Neural progenitor cell (in vitro differentiated cells): ENCODE measurements around the gene CPS1. TPM values are rescaled to one million over a fixed set of nuclear protein-coding genes. Genes with fewer than 3 reads are reported as not detected.

Experiments used
- DNase-seq: peaks from one replicate; pipeline ENCODE4 v3.0.0-alpha.2; 2016; ENCODE audit warnings: low spot score
- H2AFZ ChIP-seq: fragments of 200-600 bp; sonication (generic); replicated peaks from 2 replicates; pipeline ENCODE4 v1.6.1; 2016; ENCODE audit warnings: antibody characterized with exemption
- H3F3A ChIP-seq: fragments of 200-600 bp; sonication (generic); 2 replicates; pipeline ENCODE4 v1.6.1; 2016; ENCODE audit warnings: antibody characterized with exemption, low read depth
- H3K27ac ChIP-seq: fragments of 200-600 bp; sonication (generic); 2 replicates; pipeline ENCODE4 v1.5.1; 2016; ENCODE audit warnings: mild to moderate bottlenecking
- H3K27me3 ChIP-seq: fragments of 200-600 bp; sonication (generic); 2 replicates; pipeline ENCODE4 v1.6.1; 2016; ENCODE audit warnings: mild to moderate bottlenecking, moderate library complexity
- H3K36me3 ChIP-seq: fragments of 200-600 bp; sonication (generic); 2 replicates; pipeline ENCODE4 v1.5.1; 2016
- H3K4me1 ChIP-seq: fragments of 200-600 bp; sonication (generic); 2 replicates; pipeline ENCODE4 v1.6.1; 2016; ENCODE audit warnings: mixed run types
- H3K4me2 ChIP-seq: fragments of 200-600 bp; sonication (generic); 2 replicates; pipeline ENCODE4 v1.6.1; 2016
- H3K4me3 ChIP-seq: fragments of 200-600 bp; sonication (generic); 2 replicates; pipeline ENCODE4 v1.5.1; 2016
- H3K79me2 ChIP-seq: fragments of 200-600 bp; sonication (generic); 2 replicates; pipeline ENCODE4 v1.6.1; 2016; ENCODE audit warnings: low read depth
- H3K9ac ChIP-seq: fragments of 200-600 bp; sonication (generic); 2 replicates; pipeline ENCODE4 v1.6.1; 2016
- H3K9me3 ChIP-seq: fragments of 200-600 bp; sonication (generic); 2 replicates; pipeline ENCODE4 v1.5.1; 2016; ENCODE audit warnings: low read depth
- H4K20me1 ChIP-seq: fragments of 200-600 bp; sonication (generic); 2 replicates; pipeline ENCODE4 v1.6.1; 2016; ENCODE audit warnings: low read depth
- H3K27ac Mint-ChIP-seq: 3 replicates; pipeline ENCODE4 v1.8.0; 2021; ENCODE audit warnings: mixed read lengths
- H3K27me3 Mint-ChIP-seq: 2 replicates; pipeline ENCODE4 v1.8.0; 2022; ENCODE audit warnings: low read depth, mild to moderate bottlenecking, inconsistent platforms, moderate library complexity, mixed read lengths; ENCODE audit not compliant: insufficient read depth
- H3K36me3 Mint-ChIP-seq: 3 replicates; pipeline ENCODE4 v1.8.0; 2021; ENCODE audit warnings: mixed read lengths
- H3K4me1 Mint-ChIP-seq: 3 replicates; pipeline ENCODE4 v1.8.0; 2021; ENCODE audit warnings: mixed read lengths
- H3K4me3 Mint-ChIP-seq: 3 replicates; pipeline ENCODE4 v1.8.0; 2021; ENCODE audit warnings: mild to moderate bottlenecking, moderate library complexity, mixed read lengths
- H3K9me3 Mint-ChIP-seq: 3 replicates; pipeline ENCODE4 v1.8.0; 2020; ENCODE audit warnings: mixed read lengths
- EZH2 ChIP-seq: fragments of 200-600 bp; sonication (generic); IDR thresholded peaks from 2 replicates; pipeline ENCODE4 v1.6.1; 2017; ENCODE audit warnings: antibody characterized with exemption, mild to moderate bottlenecking, moderate library complexity
- EZH2phosphoT487 ChIP-seq: fragments of 200-600 bp; sonication (generic); IDR thresholded peaks from 2 replicates; pipeline ENCODE4 v1.6.1; 2017; ENCODE audit warnings: antibody characterized with exemption
- total RNA-seq: library from RNA; depleted of rRNA; stranded (reverse); fragments of >200 nt; gene quantifications from 2 replicates; pipeline ENCODE4 v1.2.3, GENCODE V29; 2015; ENCODE audit warnings: low replicate concordance
- TF ChIP-seq, protein P1 (sequence below): fragments of 200-600 bp; sonication (generic); IDR thresholded peaks from 2 replicates; pipeline ENCODE4 v1.5.1; 2017; ENCODE audit warnings: antibody characterized with exemption, mild to moderate bottlenecking

The CPS1 gene
- total RNA-seq, 1 donor from 2014 or later, result 86.8 TPM

GRCh38 chr2:210562502-210563080, 6.2 kb downstream of the CPS1 start:
- Mint-ChIP-seq H3K27ac (no peak overlapping the region), H3K9me3 (no peaks in the 10 kb centered on the region), H3K4me3 (no peak overlapping the region), H3K36me3 (no peaks in the 10 kb centered on the region), H3K4me1 (peaks cover 4% of the 10 kb centered on the region), H3K27me3 (no peaks in the 10 kb centered on the region)
- DNase-seq, result no peak
- no peak overlapping the region for H3K4me3 ChIP-seq
- H3K36me3 ChIP-seq, result no peaks in the 10 kb centered on the region
- H3K4me1 ChIP-seq, result no peaks in the 10 kb centered on the region
- TF ChIP-seq, protein P1, sequence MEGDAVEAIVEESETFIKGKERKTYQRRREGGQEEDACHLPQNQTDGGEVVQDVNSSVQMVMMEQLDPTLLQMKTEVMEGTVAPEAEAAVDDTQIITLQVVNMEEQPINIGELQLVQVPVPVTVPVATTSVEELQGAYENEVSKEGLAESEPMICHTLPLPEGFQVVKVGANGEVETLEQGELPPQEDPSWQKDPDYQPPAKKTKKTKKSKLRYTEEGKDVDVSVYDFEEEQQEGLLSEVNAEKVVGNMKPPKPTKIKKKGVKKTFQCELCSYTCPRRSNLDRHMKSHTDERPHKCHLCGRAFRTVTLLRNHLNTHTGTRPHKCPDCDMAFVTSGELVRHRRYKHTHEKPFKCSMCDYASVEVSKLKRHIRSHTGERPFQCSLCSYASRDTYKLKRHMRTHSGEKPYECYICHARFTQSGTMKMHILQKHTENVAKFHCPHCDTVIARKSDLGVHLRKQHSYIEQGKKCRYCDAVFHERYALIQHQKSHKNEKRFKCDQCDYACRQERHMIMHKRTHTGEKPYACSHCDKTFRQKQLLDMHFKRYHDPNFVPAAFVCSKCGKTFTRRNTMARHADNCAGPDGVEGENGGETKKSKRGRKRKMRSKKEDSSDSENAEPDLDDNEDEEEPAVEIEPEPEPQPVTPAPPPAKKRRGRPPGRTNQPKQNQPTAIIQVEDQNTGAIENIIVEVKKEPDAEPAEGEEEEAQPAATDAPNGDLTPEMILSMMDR, result no peak
- H3K27ac ChIP-seq, result no peak overlapping the region
- H3K79me2 ChIP-seq, result no peaks in the 10 kb centered on the region
- no peak overlapping the region for H2AFZ ChIP-seq
- H3K9ac ChIP-seq, result no peak overlapping the region
- H3K4me2 ChIP-seq, result no peak overlapping the region
- no peaks in the 10 kb centered on the region for H4K20me1 ChIP-seq
- no peaks in the 10 kb centered on the region for H3F3A ChIP-seq
- H3K9me3 ChIP-seq, result no peaks in the 10 kb centered on the region
- no peaks in the 10 kb centered on the region for H3K27me3 ChIP-seq

DNA sequence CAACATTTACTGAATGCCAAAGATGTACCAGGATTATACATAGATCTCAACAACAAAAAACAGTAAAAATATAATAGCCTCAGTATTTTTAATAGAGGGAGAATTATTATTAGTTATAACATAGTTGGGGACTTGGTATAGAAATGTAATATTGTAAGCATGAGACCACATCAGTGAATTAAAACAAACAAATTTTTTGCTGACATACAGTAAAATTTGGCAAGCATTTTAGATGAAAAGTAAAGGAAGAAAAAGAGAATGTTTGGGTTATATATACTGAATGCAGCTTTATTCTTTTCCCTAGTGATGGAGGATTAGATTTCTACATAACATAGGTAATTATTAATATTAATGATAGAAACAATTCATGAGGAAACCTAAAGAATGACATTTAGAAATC, 10.9 kb downstream of the CPS1 start:
- no peaks in the 10 kb centered on the region for H3K9me3 Mint-ChIP-seq
- Histone ChIP-seq H3K27ac (no peak overlapping the region), H3K27me3 (no peaks in the 10 kb centered on the region), H3K4me3 (no peak overlapping the region), H4K20me1 (no peaks in the 10 kb centered on the region), H3K9ac (no peak overlapping the region), H3F3A (no peaks in the 10 kb centered on the region), H3K9me3 (no peaks in the 10 kb centered on the region), H2AFZ (no peak overlapping the region), H3K36me3 (no peaks in the 10 kb centered on the region), H3K79me2 (no peaks in the 10 kb centered on the region), H3K4me2 (no peak overlapping the region), H3K4me1 (no peaks in the 10 kb centered on the region)
- H3K27ac Mint-ChIP-seq, result no peak overlapping the region
- TF ChIP-seq EZH2 (no peak), EZH2phosphoT487 (no peak)
- TF ChIP-seq, protein P1, result no peak
- H3K4me3 Mint-ChIP-seq, result no peak overlapping the region
- H3K4me1 Mint-ChIP-seq, result no peaks in the 10 kb centered on the region
- no peaks in the 10 kb centered on the region for H3K27me3 Mint-ChIP-seq
- DNase-seq, result no peak
- H3K36me3 Mint-ChIP-seq, result no peaks in the 10 kb centered on the region

- Histone ChIP-seq H3K79me2 (no peaks in the 10 kb centered on the region), H3K9me3 (no peaks in the 10 kb centered on the region), H3F3A (no peaks in the 10 kb centered on the region), H3K4me1 (no peaks in the 10 kb centered on the region), H3K27ac (no peak overlapping the region), H3K4me3 (no peak overlapping the region), H3K36me3 (no peaks in the 10 kb centered on the region), H4K20me1 (no peaks in the 10 kb centered on the region), H3K9ac (no peak overlapping the region), H3K4me2 (no peak overlapping the region), H3K27me3 (no peaks in the 10 kb centered on the region), H2AFZ (no peak overlapping the region)
- no peak for DNase-seq
- no peaks in the 10 kb centered on the region for H3K4me1 Mint-ChIP-seq
- H3K36me3 Mint-ChIP-seq, result no peaks in the 10 kb centered on the region
- H3K27me3 Mint-ChIP-seq, result no peaks in the 10 kb centered on the region
- TF ChIP-seq, protein P1, result no peak
- TF ChIP-seq EZH2, result no peak
- TF ChIP-seq EZH2phosphoT487, result no peak
- H3K4me3 Mint-ChIP-seq, result no peak overlapping the region
- no peak overlapping the region for H3K27ac Mint-ChIP-seq
- H3K9me3 Mint-ChIP-seq, result no peaks in the 10 kb centered on the region
Measured at GRCh38 chr2:210568108-210568507, 11.7 kb downstream of the CPS1 start.
